Stimulated activated naive B cell treated with anti-CD40 and anti-IgM and Interleukin-4, amounts not matched to agents 10 μg/mL and 1 μg/mL and 100 μg/mL, for 72 hours (primary cell): ENCODE measurements around the gene TPSG1.

ENCODE experiments used
- ATAC-seq, 2 donors: fragments of 150-1000 bp; cut with Tn5 transposase; replicated peaks; 2 replicates each; pipeline ENCODE4 v1.10.0; 2021; ENCODE audit warnings: moderate library complexity in 1 of 2
- DNase-seq: peaks from one replicate; pipeline ENCODE4 v3.0.0; 2021
- H3K27ac Mint-ChIP-seq: one replicate; pipeline ENCODE4 v1.8.0; 2022; ENCODE audit warnings: mild to moderate bottlenecking, mixed read lengths
- H3K27me3 Mint-ChIP-seq, 2 donors: one replicate each; pipeline ENCODE4 v1.8.0; 2022; ENCODE audit warnings: mixed read lengths in 2 of 2
- H3K36me3 Mint-ChIP-seq, 2 donors: one replicate each; pipeline ENCODE4 v1.8.0; 2022; ENCODE audit warnings: mixed read lengths in 2 of 2, mild to moderate bottlenecking in 1 of 2
- H3K4me1 Mint-ChIP-seq, 2 donors: one replicate each; pipeline ENCODE4 v1.8.0; 2022; ENCODE audit warnings: mixed read lengths in 2 of 2, mild to moderate bottlenecking in 1 of 2
- H3K4me3 Mint-ChIP-seq, 2 donors: one replicate each; pipeline ENCODE4 v1.8.0; 2022; ENCODE audit warnings: mild to moderate bottlenecking in 2 of 2, mixed read lengths in 2 of 2, moderate library complexity in 1 of 2
- H3K9me3 Mint-ChIP-seq, 2 donors: one replicate each; pipeline ENCODE4 v1.8.0; 2022; ENCODE audit warnings: mixed read lengths in 2 of 2, mild to moderate bottlenecking in 1 of 2

The TPSG1 gene

DNA sequence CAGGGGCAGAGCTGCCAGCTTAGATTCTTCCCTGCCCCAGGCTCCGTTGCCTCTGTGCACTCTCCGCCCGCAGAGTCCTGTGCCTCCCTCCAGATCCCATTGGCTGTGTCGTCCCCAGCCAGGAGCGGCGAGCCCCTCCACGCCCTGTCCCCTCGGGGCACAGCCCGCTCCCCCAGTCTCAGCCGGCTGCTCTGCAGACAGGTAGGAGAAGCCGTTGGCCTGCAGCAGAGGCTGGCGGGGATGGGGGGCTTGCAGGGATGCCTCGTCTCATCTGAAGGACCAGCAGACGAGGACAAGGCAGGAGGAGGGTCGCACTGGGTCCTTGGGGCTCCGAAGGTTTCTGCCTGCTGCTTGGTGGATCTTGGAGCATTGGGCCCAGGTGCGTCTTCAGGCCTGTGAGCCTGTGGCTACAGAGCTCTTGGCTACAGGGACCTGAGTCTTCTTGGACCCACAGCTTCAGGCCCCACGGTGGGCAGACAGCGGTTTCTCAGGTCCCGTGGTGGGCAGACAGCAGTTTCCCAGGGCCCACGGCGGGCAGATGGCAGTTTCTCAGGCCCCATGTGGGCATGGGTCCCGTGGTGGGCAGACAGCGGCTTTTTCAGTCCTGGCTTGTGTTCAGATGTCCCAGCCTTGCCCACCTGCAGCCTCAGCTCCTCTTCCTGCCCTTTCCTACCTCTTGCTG lies 6.0 kb downstream of the TPSG1 start:
- Mint-ChIP-seq H3K27me3 (peaks cover 0 to 5% of the 10 kb centered on the region in 2 donors), H3K4me3 (no peak overlapping the region), H3K27ac (no peak overlapping the region), H3K36me3 (no peaks in the 10 kb centered on the region), H3K9me3 (no peaks in the 10 kb centered on the region), H3K4me1 (no peaks in the 10 kb centered on the region)
- no peak for ATAC-seq
- DNase-seq: no peak

DNA sequence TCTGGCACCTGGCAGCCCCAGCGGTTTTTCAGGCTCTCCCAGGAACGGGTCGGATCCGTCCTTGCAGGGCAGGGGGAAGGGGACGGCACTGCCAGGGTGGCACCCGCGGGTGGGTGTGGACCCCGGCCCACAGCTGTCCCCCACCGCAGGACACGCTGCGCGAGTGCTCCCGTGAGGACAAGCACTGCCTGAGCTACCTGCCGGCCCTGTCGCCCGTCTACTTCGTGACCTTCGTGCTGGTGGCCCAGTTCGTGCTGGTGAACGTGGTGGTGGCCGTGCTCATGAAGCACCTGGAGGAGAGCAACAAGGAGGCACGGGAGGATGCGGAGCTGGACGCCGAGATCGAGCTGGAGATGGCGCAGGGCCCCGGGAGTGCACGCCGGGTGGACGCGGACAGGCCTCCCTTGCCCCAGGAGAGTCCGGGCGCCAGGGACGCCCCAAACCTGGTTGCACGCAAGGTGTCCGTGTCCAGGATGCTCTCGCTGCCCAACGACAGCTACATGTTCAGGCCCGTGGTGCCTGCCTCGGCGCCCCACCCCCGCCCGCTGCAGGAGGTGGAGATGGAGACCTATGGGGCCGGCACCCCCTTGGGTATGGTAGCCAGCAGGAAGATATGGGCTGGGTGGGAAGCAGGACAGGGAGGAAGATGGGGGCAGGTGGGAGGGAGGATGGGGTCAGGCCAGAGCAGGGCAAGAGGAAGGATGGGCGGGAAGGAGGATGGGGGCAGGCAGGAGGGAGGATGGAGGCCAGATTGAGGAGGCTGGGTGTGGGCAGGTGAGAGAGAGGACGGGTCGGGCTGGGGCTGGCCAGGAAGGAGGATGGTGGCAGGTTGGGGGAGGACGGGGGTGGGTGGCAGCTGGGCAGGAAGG lies 6.8 kb downstream of the TPSG1 start:
- no peak for DNase-seq
- H3K4me3 Mint-ChIP-seq: no peak overlapping the region
- ATAC-seq: no peak

DNA sequence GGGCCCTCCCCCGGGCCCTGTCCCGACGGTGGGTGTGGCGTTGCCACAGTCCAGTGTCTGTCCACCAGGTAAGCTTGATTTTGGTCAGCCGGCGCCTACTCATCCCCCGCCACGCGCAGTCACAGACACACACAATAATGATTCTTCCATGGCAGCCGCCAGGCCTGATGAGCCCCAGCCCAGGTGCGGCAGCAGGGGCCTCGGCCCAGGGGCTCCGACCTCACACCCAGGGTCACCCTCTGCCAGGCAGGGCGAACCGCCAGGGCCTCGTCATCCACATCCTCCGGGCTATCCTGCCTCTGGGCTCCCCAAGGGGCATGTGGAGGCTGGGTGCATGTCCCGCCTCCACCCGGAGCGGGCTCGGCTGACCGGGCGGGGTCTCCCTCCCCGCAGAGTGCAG lies 7.5 kb downstream of the TPSG1 start:
- Mint-ChIP-seq H3K9me3 (no peaks in the 10 kb centered on the region), H3K27me3 (peaks cover 0 to 5% of the 10 kb centered on the region in 2 donors), H3K4me1 (no peaks in the 10 kb centered on the region), H3K27ac (no peak overlapping the region), H3K4me3 (no peak overlapping the region), H3K36me3 (no peaks in the 10 kb centered on the region)
- ATAC-seq (no peak), DNase-seq (no peak)

More for the DNA sequence above, 6.8 kb downstream of the TPSG1 start:
- Mint-ChIP-seq H3K36me3 (no peaks in the 10 kb centered on the region), H3K9me3 (no peaks in the 10 kb centered on the region), H3K27me3 (peaks cover 0 to 5% of the 10 kb centered on the region in 2 donors), H3K4me1 (no peaks in the 10 kb centered on the region), H3K27ac (no peak overlapping the region)

DNA sequence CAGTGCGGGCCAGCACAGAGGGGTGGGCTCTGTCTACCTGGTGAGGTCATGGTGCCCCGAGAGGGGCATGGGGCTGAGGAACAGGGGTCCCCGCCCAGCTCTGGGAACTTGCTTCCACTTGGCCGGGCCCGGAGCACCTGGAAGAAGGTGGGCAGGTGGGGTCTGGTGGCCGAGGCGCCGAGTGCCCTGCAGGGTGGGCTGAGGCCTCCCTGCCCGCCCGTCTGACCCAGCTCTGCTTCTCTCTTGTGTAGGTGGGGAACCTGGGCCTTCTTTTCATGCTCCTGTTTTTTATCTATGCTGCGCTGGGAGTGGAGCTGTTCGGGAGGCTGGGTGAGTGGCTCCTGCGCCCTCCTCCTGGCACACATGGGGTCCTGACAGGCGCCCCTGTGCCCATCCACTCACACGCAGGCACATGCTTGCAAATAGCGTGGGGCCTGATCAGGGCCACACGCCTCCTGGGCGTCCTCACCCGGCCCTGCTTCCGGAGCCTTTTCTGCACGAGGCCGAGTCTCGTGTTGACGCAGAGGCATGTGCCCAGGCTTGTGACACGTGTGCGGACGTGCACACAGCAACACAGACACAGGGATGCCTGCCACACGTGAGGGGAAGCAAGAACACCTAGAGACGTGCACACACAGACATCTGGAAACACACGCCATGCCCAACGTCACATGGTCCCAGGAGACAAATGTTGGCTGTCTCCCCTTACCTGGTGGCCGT lies 8.2 kb downstream of the TPSG1 start:
- Mint-ChIP-seq H3K4me1 (no peaks in the 10 kb centered on the region), H3K27ac (no peak overlapping the region), H3K4me3 (no peak overlapping the region), H3K9me3 (no peaks in the 10 kb centered on the region), H3K27me3 (peaks cover 0 to 5% of the 10 kb centered on the region in 2 donors), H3K36me3 (no peaks in the 10 kb centered on the region)
- ATAC-seq (no peak), DNase-seq (no peak)

DNA sequence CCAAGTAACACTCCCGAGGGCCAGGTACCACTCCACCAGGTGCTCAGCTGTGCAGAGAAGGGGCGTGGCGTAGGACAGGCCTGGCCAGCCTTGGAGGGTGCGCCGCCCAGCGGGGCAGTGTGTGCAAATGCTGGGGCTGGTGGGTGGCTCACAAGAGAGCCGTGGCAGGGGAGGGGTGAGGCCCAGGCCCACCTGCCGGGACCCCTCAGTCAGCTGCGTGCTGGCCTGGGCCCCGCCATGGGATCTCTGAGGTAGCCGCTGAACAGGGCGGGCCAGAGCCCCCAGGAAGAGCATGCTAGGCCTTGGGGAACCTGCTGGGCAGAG lies 8.8 kb downstream of the TPSG1 start:
- H3K27ac Mint-ChIP-seq: peak overlapping the region; percentile 54
- no peak overlapping the region for H3K4me3 Mint-ChIP-seq
- DNase-seq (no peak), ATAC-seq (no peak)
- no peaks in the 10 kb centered on the region for H3K4me1 Mint-ChIP-seq
- no peaks in the 10 kb centered on the region for H3K36me3 Mint-ChIP-seq
- no peaks in the 10 kb centered on the region for H3K27me3 Mint-ChIP-seq
- H3K9me3 Mint-ChIP-seq: no peaks in the 10 kb centered on the region

DNA sequence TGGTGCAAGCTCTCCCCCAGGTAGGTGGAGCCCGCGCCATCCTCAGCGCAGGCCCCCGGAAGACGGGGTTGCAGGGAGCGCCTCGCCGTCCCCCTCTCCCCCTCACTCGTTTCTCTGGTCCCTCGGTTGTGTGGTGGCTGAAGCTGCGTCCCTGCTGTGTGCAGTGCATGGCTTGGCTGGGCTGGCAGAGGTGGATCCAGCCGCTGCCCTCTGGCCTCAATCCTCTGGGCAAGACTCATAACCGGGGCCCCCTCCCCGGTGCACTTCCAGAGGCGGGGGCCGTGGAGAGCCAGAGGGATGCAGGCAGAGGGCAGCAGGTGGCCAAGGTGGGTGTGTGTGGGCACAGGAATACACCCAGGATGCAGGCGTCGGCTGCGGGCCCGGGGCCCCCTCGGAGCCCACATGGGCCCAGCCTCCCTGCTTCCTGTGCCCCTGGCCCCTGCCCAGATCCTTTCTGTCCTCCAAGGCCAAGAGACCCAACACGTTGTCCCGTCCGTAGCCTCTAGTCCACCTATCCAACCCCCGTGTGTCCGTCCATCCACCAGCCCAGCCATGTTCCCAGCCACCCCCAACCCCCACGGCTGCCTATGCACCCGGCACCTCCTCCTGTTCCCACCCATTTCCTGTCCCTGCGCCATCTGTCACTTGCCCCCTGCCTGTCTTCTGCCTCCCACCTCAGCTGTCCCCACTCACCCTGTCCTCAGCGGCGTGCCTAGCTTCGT lies 9.3 kb downstream of the TPSG1 start:
- ATAC-seq (no peak), DNase-seq (no peak)
- no peaks in the 10 kb centered on the region for H3K36me3 Mint-ChIP-seq
- H3K4me3 Mint-ChIP-seq: no peak overlapping the region
- H3K27me3 Mint-ChIP-seq: no peaks in the 10 kb centered on the region
- H3K27ac Mint-ChIP-seq: peak overlapping the region; percentile 54
- no peaks in the 10 kb centered on the region for H3K9me3 Mint-ChIP-seq
- no peaks in the 10 kb centered on the region for H3K4me1 Mint-ChIP-seq

DNA sequence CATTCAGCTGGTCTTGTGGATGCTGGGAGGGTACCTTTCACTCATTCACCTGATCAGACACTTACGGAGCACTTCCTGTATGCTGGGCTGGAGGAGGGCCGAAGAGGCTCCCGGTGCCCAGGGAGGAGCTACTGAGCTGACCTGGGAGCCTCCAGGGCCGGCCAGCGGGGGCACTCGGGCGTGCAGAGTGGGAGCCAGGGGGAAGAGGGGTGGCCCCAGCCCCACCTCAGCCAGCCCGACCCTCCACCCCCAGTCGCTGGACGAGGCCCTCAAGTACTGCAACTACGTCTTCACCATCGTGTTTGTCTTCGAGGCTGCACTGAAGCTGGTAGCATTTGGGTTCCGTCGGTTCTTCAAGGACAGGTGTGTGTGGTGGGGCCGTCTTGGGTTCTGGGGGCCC lies 10.3 kb downstream of the TPSG1 start:
- no peak overlapping the region for H3K4me3 Mint-ChIP-seq
- H3K27me3 Mint-ChIP-seq: no peaks in the 10 kb centered on the region

DNA sequence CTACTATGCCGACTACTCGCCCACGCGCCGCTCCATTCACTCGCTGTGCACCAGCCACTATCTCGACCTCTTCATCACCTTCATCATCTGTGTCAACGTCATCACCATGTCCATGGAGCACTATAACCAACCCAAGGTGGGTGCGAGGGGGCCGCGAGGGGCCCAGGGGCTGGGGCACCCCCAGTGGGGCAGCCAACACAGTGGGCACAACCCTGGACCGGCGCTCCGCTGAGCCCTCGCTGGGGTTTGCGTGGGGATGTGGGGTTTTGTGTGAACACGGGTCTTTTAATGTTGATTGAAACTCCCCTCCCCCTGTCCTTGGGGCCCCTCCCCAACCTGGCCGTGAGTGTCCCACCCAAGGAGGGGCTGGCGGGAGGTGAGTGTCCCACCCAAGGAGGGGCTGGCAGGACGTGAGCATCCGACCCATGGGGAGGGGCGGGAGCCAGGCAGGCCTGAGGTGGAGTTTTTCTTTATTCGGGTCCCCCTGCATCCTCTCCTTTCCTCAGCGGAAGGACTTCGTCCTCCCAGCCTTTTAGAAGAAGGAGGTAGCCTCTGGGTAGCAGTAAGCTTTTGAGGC lies 11.2 kb downstream of the TPSG1 start:
- ATAC-seq (no peak), DNase-seq (no peak)
- Mint-ChIP-seq H3K27me3 (no peaks in the 10 kb centered on the region), H3K9me3 (no peaks in the 10 kb centered on the region), H3K27ac (no peak overlapping the region), H3K4me1 (no peaks in the 10 kb centered on the region), H3K36me3 (no peaks in the 10 kb centered on the region), H3K4me3 (no peak overlapping the region)

More for the DNA sequence above, 10.3 kb downstream of the TPSG1 start:
- H3K9me3 Mint-ChIP-seq: no peaks in the 10 kb centered on the region
- ATAC-seq: no peak
- H3K36me3 Mint-ChIP-seq: no peaks in the 10 kb centered on the region
- H3K4me1 Mint-ChIP-seq: no peaks in the 10 kb centered on the region
- no peak for DNase-seq
- no peak overlapping the region for H3K27ac Mint-ChIP-seq

DNA sequence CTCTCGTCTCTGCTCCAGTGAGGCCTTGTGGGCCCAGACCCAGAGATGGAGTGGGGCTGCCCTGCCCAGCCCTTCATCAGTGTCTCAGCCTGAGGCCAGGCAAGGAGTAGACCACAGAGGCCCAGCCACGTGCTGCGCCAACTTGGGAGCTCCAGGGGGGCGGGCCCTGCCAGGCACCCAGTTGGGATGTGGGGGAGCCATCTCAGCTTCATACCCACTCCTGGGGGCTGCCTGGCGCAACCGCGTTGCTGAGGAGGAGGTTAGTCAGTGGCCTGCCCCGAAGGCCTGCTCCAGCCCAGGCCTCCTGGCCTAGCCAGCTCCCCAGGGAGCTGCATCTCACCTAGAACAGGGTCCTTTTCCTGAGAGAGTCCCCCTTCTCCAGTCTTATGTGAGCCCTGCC lies 11.8 kb downstream of the TPSG1 start:
- Mint-ChIP-seq H3K4me1 (no peaks in the 10 kb centered on the region), H3K4me3 (no peak overlapping the region), H3K27me3 (no peaks in the 10 kb centered on the region), H3K36me3 (no peaks in the 10 kb centered on the region), H3K9me3 (no peaks in the 10 kb centered on the region), H3K27ac (no peak overlapping the region)
- ATAC-seq: no peak
- DNase-seq: no peak

DNA sequence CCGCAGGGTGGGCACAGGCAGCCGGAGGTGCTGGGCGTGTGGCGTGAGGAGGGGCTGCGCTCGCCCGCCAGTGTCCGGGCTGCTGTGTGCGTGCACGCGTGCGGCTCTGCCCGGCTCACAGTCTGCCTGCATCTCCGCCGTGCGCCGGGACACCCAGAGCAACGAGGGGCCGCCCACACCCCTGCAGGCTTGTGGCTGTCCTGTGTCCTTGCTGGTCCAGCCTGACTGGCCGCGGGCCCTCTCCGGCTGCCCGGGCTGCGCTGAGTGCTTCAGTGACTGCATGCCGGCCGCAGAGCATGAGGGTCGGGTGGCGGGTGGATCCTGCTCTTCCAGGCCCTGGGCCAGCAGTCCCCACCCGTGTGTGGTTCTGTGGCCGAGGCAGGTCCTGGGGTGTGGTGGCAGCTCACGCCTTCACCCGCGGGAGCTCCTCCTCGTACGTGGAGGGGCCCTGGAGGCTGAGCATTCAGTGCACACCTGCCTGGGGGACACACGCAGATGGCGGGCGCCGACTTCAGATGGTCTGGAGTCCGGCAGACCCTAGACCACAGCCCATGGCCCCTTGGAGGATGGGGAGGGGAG lies 12.4 kb downstream of the TPSG1 start:
- H3K27ac Mint-ChIP-seq: no peak overlapping the region
- no peaks in the 10 kb centered on the region for H3K36me3 Mint-ChIP-seq
- H3K4me1 Mint-ChIP-seq: no peaks in the 10 kb centered on the region
- no peaks in the 10 kb centered on the region for H3K9me3 Mint-ChIP-seq
- H3K27me3 Mint-ChIP-seq: no peaks in the 10 kb centered on the region
- DNase-seq (no peak), ATAC-seq (no peak)
- H3K4me3 Mint-ChIP-seq: no peak overlapping the region

DNA sequence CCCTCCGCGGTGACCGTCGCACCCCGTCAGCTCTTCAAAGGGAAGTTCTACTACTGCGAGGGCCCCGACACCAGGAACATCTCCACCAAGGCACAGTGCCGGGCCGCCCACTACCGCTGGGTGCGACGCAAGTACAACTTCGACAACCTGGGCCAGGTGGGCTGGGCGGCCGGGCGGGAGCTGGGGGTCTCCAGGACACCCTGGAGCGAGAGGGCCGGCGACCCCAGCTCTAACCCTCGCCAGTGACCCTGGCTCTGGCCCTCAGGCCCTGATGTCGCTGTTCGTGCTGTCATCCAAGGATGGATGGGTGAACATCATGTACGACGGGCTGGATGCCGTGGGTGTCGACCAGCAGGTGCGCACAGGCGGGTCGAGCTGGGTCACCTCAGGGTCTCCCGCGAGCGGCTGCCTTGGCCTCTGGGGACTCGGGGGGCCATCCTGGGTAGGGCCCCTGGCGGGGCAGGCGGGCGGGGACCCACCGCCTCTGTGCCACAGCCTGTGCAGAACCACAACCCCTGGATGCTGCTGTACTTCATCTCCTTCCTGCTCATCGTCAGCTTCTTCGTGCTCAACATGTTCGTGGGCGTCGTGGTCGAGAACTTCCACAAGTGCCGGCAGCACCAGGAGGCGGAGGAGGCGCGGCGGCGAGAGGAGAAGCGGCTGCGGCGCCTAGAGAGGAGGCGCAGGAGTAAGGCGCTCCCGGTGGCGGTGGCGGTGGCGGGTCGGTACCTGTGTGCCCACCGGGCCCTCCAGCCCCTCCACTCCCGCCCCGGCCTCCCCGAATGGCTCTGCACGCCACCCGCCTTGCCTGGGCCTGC lies 13.4 kb downstream of the TPSG1 start:
- ATAC-seq (no peak), DNase-seq (no peak)
- Mint-ChIP-seq H3K27ac (no peak overlapping the region), H3K4me1 (no peaks in the 10 kb centered on the region), H3K9me3 (no peaks in the 10 kb centered on the region), H3K4me3 (no peak overlapping the region), H3K36me3 (no peaks in the 10 kb centered on the region), H3K27me3 (no peaks in the 10 kb centered on the region)

DNA sequence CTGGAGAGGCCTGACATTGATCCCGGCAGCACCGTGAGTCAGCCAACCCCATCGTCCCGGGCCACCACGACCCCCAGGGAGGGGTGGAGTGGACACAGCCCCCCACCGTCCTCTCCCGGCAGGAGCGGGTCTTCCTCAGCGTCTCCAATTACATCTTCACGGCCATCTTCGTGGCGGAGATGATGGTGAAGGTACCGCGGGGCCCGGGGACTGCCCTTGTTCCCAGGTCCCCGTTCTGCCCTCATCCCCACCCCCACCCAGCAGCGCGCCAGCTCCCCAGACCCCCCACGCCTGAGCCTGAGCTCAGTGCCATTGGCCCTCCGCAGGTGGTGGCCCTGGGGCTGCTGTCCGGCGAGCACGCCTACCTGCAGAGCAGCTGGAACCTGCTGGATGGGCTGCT lies 14.6 kb downstream of the TPSG1 start:
- ATAC-seq (no peak), DNase-seq (no peak)
- no peaks in the 10 kb centered on the region for H3K4me1 Mint-ChIP-seq
- no peak overlapping the region for H3K4me3 Mint-ChIP-seq
- H3K9me3 Mint-ChIP-seq: no peaks in the 10 kb centered on the region
- no peaks in the 10 kb centered on the region for H3K27me3 Mint-ChIP-seq
- no peaks in the 10 kb centered on the region for H3K36me3 Mint-ChIP-seq
- no peak overlapping the region for H3K27ac Mint-ChIP-seq

DNA sequence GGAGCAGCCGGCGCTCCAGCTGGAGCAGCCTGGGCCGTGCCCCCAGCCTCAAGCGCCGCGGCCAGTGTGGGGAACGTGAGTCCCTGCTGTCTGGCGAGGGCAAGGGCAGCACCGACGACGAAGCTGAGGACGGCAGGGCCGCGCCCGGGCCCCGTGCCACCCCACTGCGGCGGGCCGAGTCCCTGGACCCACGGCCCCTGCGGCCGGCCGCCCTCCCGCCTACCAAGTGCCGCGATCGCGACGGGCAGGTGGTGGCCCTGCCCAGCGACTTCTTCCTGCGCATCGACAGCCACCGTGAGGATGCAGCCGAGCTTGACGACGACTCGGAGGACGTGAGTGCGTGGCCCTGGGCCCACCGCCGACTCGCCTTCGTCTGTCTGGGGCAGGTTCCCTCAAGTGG lies 16.0 kb downstream of the TPSG1 start:
- Mint-ChIP-seq H3K27me3 (peaks cover 0 to 3% of the 10 kb centered on the region in 2 donors), H3K27ac (no peak overlapping the region)
- no peak for ATAC-seq

More for the DNA sequence above, 16.0 kb downstream of the TPSG1 start:
- H3K4me3 Mint-ChIP-seq: no peak overlapping the region
- no peaks in the 10 kb centered on the region for H3K36me3 Mint-ChIP-seq
- no peak for DNase-seq
- no peaks in the 10 kb centered on the region for H3K9me3 Mint-ChIP-seq
- H3K4me1 Mint-ChIP-seq: no peaks in the 10 kb centered on the region
